Ovary (tissue), 9 donors: ENCODE measurements around the gene SNX25. TPM values are rescaled to one million over a fixed set of nuclear protein-coding genes. Genes with fewer than 3 reads are reported as not detected.

Experiments
- DNase-seq, 5 donors: peaks; one replicate each; pipeline ENCODE4 v3.0.0-alpha.2; 2019 to 2020
- H3K27ac ChIP-seq, 2 donors: fragments of 200-600 bp; one replicate each; pipeline versions ENCODE4 v1.5.1 to v1.8.0; 2019 to 2022
- H3K27me3 ChIP-seq: fragments of 200-600 bp; one replicate; pipeline ENCODE4 v1.8.0; 2022
- H3K36me3 ChIP-seq: fragments of 200-600 bp; sonication (generic); one replicate; pipeline ENCODE4 v1.5.1; 2019
- H3K4me1 ChIP-seq: one replicate; pipeline ENCODE4 v1.8.1; 2013; ENCODE audit warnings: mild to moderate bottlenecking, moderate library complexity; ENCODE audit not compliant: insufficient read depth
- H3K4me3 ChIP-seq: fragments of 200-600 bp; sonication (generic); one replicate; pipeline ENCODE4 v1.5.1; 2017
- H3K9me3 ChIP-seq, 2 donors: fragments of 200-600 bp in 1 of 2; sonication (generic) in 1 of 2; one replicate each; pipeline versions ENCODE4 v1.5.1 to v1.8.1; 2013 to 2019; ENCODE audit warnings: mild to moderate bottlenecking in 1 of 2, moderate library complexity in 1 of 2
- CTCF ChIP-seq, 3 donors: fragments of 450-650 bp in 2 of 3; fragments of 200-600 bp in 1 of 3; IDR thresholded peaks; one replicate each; pipeline versions ENCODE4 v1.5.1 to v1.8.0; 2016 to 2022; ENCODE audit warnings: antibody characterized with exemption in 3 of 3, mild to moderate bottlenecking in 1 of 3
- EP300 ChIP-seq: sonication (generic); formaldehyde crosslinking; IDR thresholded peaks from one replicate; pipeline ENCODE4 v1.6.1; 2017; ENCODE audit warnings: antibody characterized with exemption
- POLR2A ChIP-seq: fragments of 450-650 bp; IDR thresholded peaks from one replicate; pipeline ENCODE4 v1.6.1; 2017; ENCODE audit warnings: antibody characterized with exemption, mild to moderate bottlenecking, moderate library complexity
- WGBS, 3 donors: extraction: QIAGEN DNeasy Blood & Tissue Kit in 1 of 3; methylation state at CpG; one replicate each; pipeline versions ENCODE4 v1.1.5 to v1.1.7; 2013 to 2017; 5-methylcytosine and 5-hydroxymethylcytosine counted together
- intact Hi-C, 4 donors: fragments of 100-400 bp; cut with DNase I; formaldehyde crosslinking; loops; one replicate each; pipeline versions ENCODE4 v1.11.0 to v1.15.1; 2022 to 2023
- polyA plus RNA-seq, 2 donors: library from polyadenylated mRNA; stranded (reverse); fragments of 200-250 nt in 1 of 2; fragments of 350-450 nt in 1 of 2; fragmentation: Illumina TruSeq in 1 of 2; extraction: RNeasy Lipid Tissue Mini Kit (QIAGEN cat#74804) in 1 of 2; gene quantifications; one replicate each; pipeline ENCODE4 v1.2.3, GENCODE V29; 2013 to 2014
- total RNA-seq, 7 donors: library from RNA; depleted of rRNA in 2 of 7; stranded (reverse); fragments of >200 nt in 2 of 7; fragmentation: NEBNext Ultra II Directional in 3 of 7; extraction: Animal tissue kit (Norgen Biotek cat#: 25700) in 3 of 7; gene quantifications; one replicate each; pipeline versions ENCODE4 v1.1.0 to v1.2.4, GENCODE V29; 2016 to 2023
- donor health status: DM: no; HTN: no; CAD: no; lungs with moderate emphysema.
- donor health status: DM: no; HTN: no; CAD: no.
- donor health status: Bipolar disorder and iron deficiency.
- donor health status: DM: yes; HTN: yes; CAD: no.
- donor health status: DM: no; HTN: no; CAD: no.
- donor health status: DM: yes; HTN: yes; CAD: no.

SNX25 gene
- total and polyA plus RNA-seq, 9 donors: 7.9 to 28.4 (median 19.1) TPM

- no peak for DNase-seq
- TF ChIP-seq POLR2A: no peak
- TF ChIP-seq EP300: no peak
- no peak for TF ChIP-seq CTCF (IDR thresholded peaks at IDR 0.05)
- Histone ChIP-seq H3K27ac (no peak overlapping the region), H3K9me3 (peaks cover 0 to 3% of the 10 kb centered on the region in 2 donors), H3K36me3 (no peaks in the 10 kb centered on the region), H3K27me3 (no peaks in the 10 kb centered on the region), H3K4me1 (no peaks in the 10 kb centered on the region), H3K4me3 (no peak overlapping the region)
- 81 to 88% (median 83%) methylated on average over 5 of the region's 5 CpGs for WGBS, 3 donors
- intact Hi-C loops: no loop called here
Measured at GRCh38 chr4:185412412-185412811, 203.0 kb downstream of the SNX25 start.

Other genes with a start within 250 kb of the SNX25 start
- gene HELT, start 191.1 kb upstream of the SNX25 start, total RNA-seq: not detected
- not detected for gene HELT, start 191.1 kb upstream of the SNX25 start, polyA plus RNA-seq
- gene SLC25A4, start 66.3 kb upstream of the SNX25 start, total RNA-seq: 10 to 100 TPM; 19.6 to 35.6 (median 26.6) TPM
- 10 to 100 TPM; 18.8 to 23.2 TPM for gene SLC25A4, start 66.3 kb upstream of the SNX25 start, polyA plus RNA-seq
- 10 to 100 TPM; 28.8 to 57.6 (median 46.7) TPM for gene CFAP97, start 5.6 kb upstream of the SNX25 start, total RNA-seq
- gene CFAP97, start 5.6 kb upstream of the SNX25 start, polyA plus RNA-seq: 10 to 100 TPM; 14.1 to 29.5 TPM
- 1 to 10 TPM; 2.0 to 5.9 (median 3.7) TPM for gene LRP2BP, start 186.3 kb downstream of the SNX25 start, total RNA-seq
- 1 to 10 TPM in 1 of 2 donors, under 1 TPM in 1; 0.77 to 1.6 TPM for gene LRP2BP, start 186.3 kb downstream of the SNX25 start, polyA plus RNA-seq
- 10 to 100 TPM in 6 of 7 donors, 1 to 10 TPM in 1; 9.8 to 72.8 (median 20.1) TPM for gene ANKRD37, start 187.2 kb downstream of the SNX25 start, total RNA-seq
- 10 to 100 TPM in 1 of 2 donors, 1 to 10 TPM in 1; 6.3 to 16.2 TPM for gene ANKRD37, start 187.2 kb downstream of the SNX25 start, polyA plus RNA-seq
- 10 to 100 TPM; 33.4 to 69.3 (median 51.3) TPM for gene UFSP2, start 216.4 kb downstream of the SNX25 start, total RNA-seq
- 10 to 100 TPM; 37.0 to 67.9 TPM for gene UFSP2, start 216.4 kb downstream of the SNX25 start, polyA plus RNA-seq